B cell (primary cell): ENCODE data around the gene TIAM2.

ENCODE experiments used
- EZH2 ChIP-seq: IDR thresholded peaks from 2 replicates; pipeline ENCODE4 v1.6.1; 2012; ENCODE audit warnings: borderline replicate concordance, low read depth, mild to moderate bottlenecking, moderate library complexity, low read length; ENCODE audit not compliant: insufficient read depth, poor library complexity, severe bottlenecking
- TF ChIP-seq, protein P1 (sequence below): fragments of 200-600 bp; IDR thresholded peaks from one replicate; pipeline ENCODE4 v1.8.0; 2022; ENCODE audit warnings: antibody characterized with exemption, mild to moderate bottlenecking

DNA sequence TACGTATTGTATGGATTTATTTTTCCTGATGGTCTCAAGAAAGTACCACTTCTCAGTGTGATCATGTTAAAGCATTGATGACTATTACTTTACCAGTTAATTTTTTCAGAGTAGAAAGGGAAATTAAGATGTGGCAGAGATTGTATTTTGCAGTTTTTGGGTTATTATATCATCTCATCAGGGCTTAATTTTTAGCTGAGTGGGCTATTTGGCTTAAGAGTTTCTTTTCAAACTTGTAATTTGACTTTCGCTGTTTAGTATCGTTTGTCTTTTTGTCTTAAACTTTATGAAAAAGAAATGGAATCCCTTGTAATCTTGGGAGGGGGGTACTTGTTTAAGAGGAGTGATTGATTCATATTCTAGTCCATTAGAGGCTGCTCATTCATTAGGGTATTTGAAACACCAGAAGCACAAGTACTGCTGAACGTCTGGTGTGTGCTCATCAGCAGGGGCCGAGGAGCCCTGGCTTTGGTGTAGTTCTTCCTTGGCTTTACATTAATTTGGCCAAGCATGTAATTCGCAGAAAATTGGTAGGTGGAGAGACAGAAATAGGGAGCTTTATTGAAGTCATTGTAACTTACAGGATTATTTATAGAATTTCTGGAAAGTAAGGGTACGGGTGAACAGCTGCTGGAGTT, 112.4 kb downstream of the TIAM2 start:
- TF ChIP-seq, protein P1, sequence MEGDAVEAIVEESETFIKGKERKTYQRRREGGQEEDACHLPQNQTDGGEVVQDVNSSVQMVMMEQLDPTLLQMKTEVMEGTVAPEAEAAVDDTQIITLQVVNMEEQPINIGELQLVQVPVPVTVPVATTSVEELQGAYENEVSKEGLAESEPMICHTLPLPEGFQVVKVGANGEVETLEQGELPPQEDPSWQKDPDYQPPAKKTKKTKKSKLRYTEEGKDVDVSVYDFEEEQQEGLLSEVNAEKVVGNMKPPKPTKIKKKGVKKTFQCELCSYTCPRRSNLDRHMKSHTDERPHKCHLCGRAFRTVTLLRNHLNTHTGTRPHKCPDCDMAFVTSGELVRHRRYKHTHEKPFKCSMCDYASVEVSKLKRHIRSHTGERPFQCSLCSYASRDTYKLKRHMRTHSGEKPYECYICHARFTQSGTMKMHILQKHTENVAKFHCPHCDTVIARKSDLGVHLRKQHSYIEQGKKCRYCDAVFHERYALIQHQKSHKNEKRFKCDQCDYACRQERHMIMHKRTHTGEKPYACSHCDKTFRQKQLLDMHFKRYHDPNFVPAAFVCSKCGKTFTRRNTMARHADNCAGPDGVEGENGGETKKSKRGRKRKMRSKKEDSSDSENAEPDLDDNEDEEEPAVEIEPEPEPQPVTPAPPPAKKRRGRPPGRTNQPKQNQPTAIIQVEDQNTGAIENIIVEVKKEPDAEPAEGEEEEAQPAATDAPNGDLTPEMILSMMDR, result no peak
- no peak for TF ChIP-seq EZH2
